Naive thymus-derived CD4-positive, alpha-beta T cell (primary cell): ENCODE data around the gene GJC1. TPM values are rescaled to one million over a fixed set of nuclear protein-coding genes. Genes with fewer than 3 reads are reported as not detected.
A peak's percentile ranks its signal among the peaks of the same experiment; 100 is the strongest.

Source experiments
- ATAC-seq: fragments of 150-1000 bp; cut with Tn5 transposase; 2 replicates; pipeline ENCODE4 v1.10.0; 2021; ENCODE audit warnings: mild to moderate bottlenecking, moderate library complexity
- CTCF ChIA-PET: fragments of 350-600 bp; sonication (Branson Sonifier 250); formaldehyde crosslinking; loops from one replicate; lab custom pipeline; 2021; ENCODE audit warnings: antibody characterized with exemption; lab: Charles Lee
- POLR2A ChIA-PET: fragments of 350-600 bp; sonication (Branson Sonifier 250); formaldehyde crosslinking; loops from one replicate; lab custom pipeline; 2021; ENCODE audit warnings: antibody characterized with exemption, inconsistent platforms; lab: Charles Lee
- DNase-seq, 9 donors: peaks; one replicate each; pipeline versions ENCODE4 v3.0.0 to v3.0.0-alpha.2; 2020 to 2022; ENCODE audit warnings: mixed read lengths in 1 of 9
- H3K27ac ChIP-seq: one replicate; pipeline ENCODE4 v1.7.0; 2013; ENCODE audit warnings: mild to moderate bottlenecking, low read depth, low read length, moderate library complexity
- H3K27me3 ChIP-seq, 2 donors: one replicate each; pipeline ENCODE4 v1.7.0; 2013; ENCODE audit warnings: low read length in 2 of 2, mild to moderate bottlenecking in 2 of 2, moderate library complexity in 2 of 2; ENCODE audit not compliant: control insufficient read depth in 2 of 2, insufficient read depth in 2 of 2
- H3K36me3 ChIP-seq, 3 experiments: 1 replicate in 2 of 3; 2 replicates in 1 of 3; pipeline ENCODE4 v1.7.0; 2013; ENCODE audit warnings: low read length in 3 of 3, mild to moderate bottlenecking in 3 of 3, moderate library complexity in 1 of 3; ENCODE audit not compliant: insufficient read depth in 3 of 3, control insufficient read depth in 2 of 3
- H3K4me1 ChIP-seq, 2 donors: one replicate each; pipeline ENCODE4 v1.7.0; 2013; ENCODE audit warnings: low read length in 2 of 2, mild to moderate bottlenecking in 2 of 2, moderate library complexity in 1 of 2; ENCODE audit not compliant: control insufficient read depth in 2 of 2, insufficient read depth in 2 of 2
- H3K4me3 ChIP-seq: 2 replicates; pipeline ENCODE4 v1.7.0; 2013; ENCODE audit warnings: mild to moderate bottlenecking, low read length
- H3K9me3 ChIP-seq, 3 experiments: 1 replicate in 2 of 3; 2 replicates in 1 of 3; pipeline ENCODE4 v1.7.0; 2013; ENCODE audit warnings: low read length in 3 of 3; ENCODE audit not compliant: control insufficient read depth in 2 of 3
- H3K27ac Mint-ChIP-seq, 9 donors: one replicate each; pipeline ENCODE4 v1.8.0; 2020 to 2022; ENCODE audit warnings: mixed read lengths in 9 of 9, mild to moderate bottlenecking in 8 of 9, moderate library complexity in 5 of 9, inconsistent platforms in 2 of 9
- H3K27me3 Mint-ChIP-seq, 5 donors: one replicate each; pipeline ENCODE4 v1.8.0; 2021 to 2022; ENCODE audit warnings: mixed read lengths in 5 of 5, mild to moderate bottlenecking in 1 of 5
- H3K36me3 Mint-ChIP-seq, 5 donors: one replicate each; pipeline ENCODE4 v1.8.0; 2020 to 2022; ENCODE audit warnings: mixed read lengths in 5 of 5, mild to moderate bottlenecking in 3 of 5, inconsistent platforms in 1 of 5
- H3K4me1 Mint-ChIP-seq, 7 donors: one replicate each; pipeline ENCODE4 v1.8.0; 2020 to 2022; ENCODE audit warnings: mixed read lengths in 7 of 7, mild to moderate bottlenecking in 3 of 7, inconsistent platforms in 1 of 7
- H3K4me3 Mint-ChIP-seq, 10 donors: one replicate each; pipeline ENCODE4 v1.8.0; 2020 to 2022; ENCODE audit warnings: mild to moderate bottlenecking in 10 of 10, mixed read lengths in 10 of 10, moderate library complexity in 6 of 10, inconsistent platforms in 2 of 10
- H3K9me3 Mint-ChIP-seq, 11 donors: one replicate each; pipeline ENCODE4 v1.8.0; 2020 to 2022; ENCODE audit warnings: mixed read lengths in 11 of 11, mild to moderate bottlenecking in 4 of 11, inconsistent platforms in 1 of 11, moderate library complexity in 1 of 11
- intact Hi-C, 2 donors: fragments of 100-400 bp; cut with micrococcal nuclease; formaldehyde crosslinking; loops; one replicate each; pipeline ENCODE4 v1.15.1; 2023
- polyA plus RNA-seq, 2 donors: library from polyadenylated mRNA; unstranded; fragments of 300-500 nt; fragmentation: Illumina TruSeq; gene quantifications; one replicate each; pipeline ENCODE4 v1.2.3, GENCODE V29; 2021
- total RNA-seq, 6 experiments: library from RNA in 5 of 6; stranded (reverse) in 5 of 6; gene quantifications; 1 replicate in 5 of 6; 2 replicates in 1 of 6; pipeline ENCODE4 v1.2.3 and lab custom pipeline; 2021 to 2026

GJC1 gene
- total and polyA plus RNA-seq, 7 experiments from 2014 or later = 0.20 to 1.4 TPM; not detected in 5

GRCh38 chr17:44848961-44849489 is 18.9 kb upstream of the GJC1 start:
- ATAC-seq (no peak), DNase-seq (no peak)
- Mint-ChIP-seq H3K4me1 (peaks cover 0 to 2% (median 0%) of the 10 kb centered on the region in 7 donors), H3K9me3 (no peaks in the 10 kb centered on the region), H3K27ac (peak overlapping the region in 1 of 9 donors; percentile 38), H3K36me3 (peaks cover 7 to 25% (median 15%) of the 10 kb centered on the region in 5 donors), H3K4me3 (no peak overlapping the region), H3K27me3 (no peaks in the 10 kb centered on the region)
- ChIA-PET POLR2A (interaction anchor here (1.1 kb wide), 1 partner anchor 13 kb away, joined by 3 read pairs; no protein-coding TSS in a partner anchor), CTCF (no interaction called here)
- Histone ChIP-seq H3K4me3 (no peak overlapping the region), H3K9me3 (no peaks in the 10 kb centered on the region), H3K27ac (no peak overlapping the region), H3K27me3 (no peaks in the 10 kb centered on the region), H3K36me3 (peaks cover 0 to 40% (median 0%) of the 10 kb centered on the region in 3 experiments), H3K4me1 (no peaks in the 10 kb centered on the region)
- intact Hi-C loops = no loop called here

GRCh38 chr17:44848257-44848795 is 18.2 kb upstream of the GJC1 start:
- DNase-seq (no peak), ATAC-seq (no peak)
- intact Hi-C loops = no loop called here
- Histone ChIP-seq H3K27ac (no peak overlapping the region), H3K4me3 (no peak overlapping the region), H3K4me1 (no peaks in the 10 kb centered on the region), H3K36me3 (peaks cover 0 to 33% (median 0%) of the 10 kb centered on the region in 3 experiments), H3K9me3 (no peaks in the 10 kb centered on the region), H3K27me3 (no peaks in the 10 kb centered on the region)
- no peaks in the 10 kb centered on the region for H3K9me3 Mint-ChIP-seq
- H3K4me3 Mint-ChIP-seq = no peak overlapping the region
- H3K27ac Mint-ChIP-seq = peak overlapping the region in 7 of 9 donors; percentile 32 to 77 (median 43)
- H3K36me3 Mint-ChIP-seq = peaks cover under 1 to 21% (median 10%) of the 10 kb centered on the region in 5 donors
- H3K4me1 Mint-ChIP-seq = peaks cover 0 to 2% (median 0%) of the 10 kb centered on the region in 7 donors
- no peaks in the 10 kb centered on the region for H3K27me3 Mint-ChIP-seq
- ChIA-PET POLR2A (interaction anchor here (0.6 to 1.1 kb wide), 2 partner anchors 14 to 65 kb away, joined by 3 to 4 read pairs; no protein-coding TSS in a partner anchor), CTCF (no interaction called here)

- peak within 1 kb of the TSS in 7 of 9 donors; percentile 33 to 77 (median 43) for H3K27ac Mint-ChIP-seq
- no peak for DNase-seq
- H3K27ac ChIP-seq = no peak within 1 kb of the TSS
- H3K4me3 ChIP-seq = no peak within 1 kb of the TSS
- ChIA-PET CTCF (interaction anchor here (0.6 to 1.1 kb wide), 2 partner anchors 11 to 55 kb away, joined by 5 to 7 read pairs; no protein-coding TSS in a partner anchor), POLR2A (interaction anchor here (0.6 to 0.7 kb wide), 2 partner anchors 22 to 64 kb away, joined by 3 to 4 read pairs; no protein-coding TSS in a partner anchor)
- H3K27me3 ChIP-seq = no peaks in the 10 kb centered on the region
- no peaks in the 10 kb centered on the region for H3K4me1 ChIP-seq
- no peak for ATAC-seq
- no peaks in the 10 kb centered on the region for H3K9me3 ChIP-seq
- H3K4me1 Mint-ChIP-seq = peaks cover 0 to 2% (median 0%) of the 10 kb centered on the region in 7 donors
- peaks cover 0 to 25% (median 0%) of the 10 kb centered on the region in 3 experiments for H3K36me3 ChIP-seq
- H3K36me3 Mint-ChIP-seq = peaks cover 0 to 20% (median 10%) of the 10 kb centered on the region in 5 donors
- H3K27me3 Mint-ChIP-seq = no peaks in the 10 kb centered on the region
- H3K9me3 Mint-ChIP-seq = no peaks in the 10 kb centered on the region
- no peak within 1 kb of the TSS for H3K4me3 Mint-ChIP-seq
- intact Hi-C loops = no loop called here
Observed at GRCh38 chr17:44847586-44847985, 17.5 kb upstream of the GJC1 start, which contains the start of gene HIGD1B. Gene HIGD1B (plus strand): TSS chr17:44847883. CDS start chr17:44848153, 270 bp downstream.

GRCh38 chr17:44846206-44846605 is 16.1 kb upstream of the GJC1 start:
- Mint-ChIP-seq H3K36me3 (peaks cover 0 to 11% (median 9%) of the 10 kb centered on the region in 5 donors), H3K27me3 (no peaks in the 10 kb centered on the region), H3K4me3 (no peak overlapping the region), H3K27ac (peak overlapping the region in 3 of 9 donors; percentile 31 to 57 (median 41)), H3K4me1 (peaks cover 0 to 2% (median 0%) of the 10 kb centered on the region in 7 donors), H3K9me3 (no peaks in the 10 kb centered on the region)
- H3K27me3 ChIP-seq = no peaks in the 10 kb centered on the region
- ChIA-PET POLR2A (no interaction called here), CTCF (interaction anchor here (1.4 kb wide), 1 partner anchor 66 kb away, joined by 3 read pairs; no protein-coding TSS in a partner anchor)
- intact Hi-C loops = no loop called here
- ATAC-seq (no peak), DNase-seq (no peak)
- H3K27ac ChIP-seq = no peak overlapping the region
- H3K9me3 ChIP-seq = no peaks in the 10 kb centered on the region
- H3K36me3 ChIP-seq = peaks cover 0 to 14% (median 0%) of the 10 kb centered on the region in 3 experiments
- no peak overlapping the region for H3K4me3 ChIP-seq
- H3K4me1 ChIP-seq = no peaks in the 10 kb centered on the region

- no peaks in the 10 kb centered on the region for H3K27me3 ChIP-seq
- no peaks in the 10 kb centered on the region for H3K4me1 ChIP-seq
- H3K36me3 ChIP-seq = no peaks in the 10 kb centered on the region
- H3K4me3 ChIP-seq = no peak overlapping the region
- H3K27ac ChIP-seq = no peak overlapping the region
- H3K9me3 ChIP-seq = no peaks in the 10 kb centered on the region
- Mint-ChIP-seq H3K36me3 (no peaks in the 10 kb centered on the region), H3K9me3 (no peaks in the 10 kb centered on the region), H3K27ac (no peak overlapping the region), H3K4me3 (no peak overlapping the region), H3K27me3 (no peaks in the 10 kb centered on the region), H3K4me1 (peaks cover 0 to 2% (median 0%) of the 10 kb centered on the region in 7 donors)
- ChIA-PET CTCF (no interaction called here), POLR2A (no interaction called here)
- DNase-seq (no peak), ATAC-seq (no peak)
- intact Hi-C loops = no loop called here
Observed at GRCh38 chr17:44844390-44844830, 14.3 kb upstream of the GJC1 start.

- H3K9me3 Mint-ChIP-seq = no peaks in the 10 kb centered on the region
- ChIA-PET POLR2A (no interaction called here), CTCF (no interaction called here)
- Histone ChIP-seq H3K4me1 (no peaks in the 10 kb centered on the region), H3K4me3 (no peak overlapping the region), H3K27ac (no peak overlapping the region), H3K9me3 (no peaks in the 10 kb centered on the region), H3K36me3 (no peaks in the 10 kb centered on the region), H3K27me3 (no peaks in the 10 kb centered on the region)
- H3K4me3 Mint-ChIP-seq = no peak overlapping the region
- H3K27ac Mint-ChIP-seq = peak overlapping the region in 1 of 9 donors; percentile 5
- intact Hi-C loops = no loop called here
- no peaks in the 10 kb centered on the region for H3K36me3 Mint-ChIP-seq
- DNase-seq (no peak), ATAC-seq (no peak)
- H3K27me3 Mint-ChIP-seq = no peaks in the 10 kb centered on the region
- no peaks in the 10 kb centered on the region for H3K4me1 Mint-ChIP-seq
Observed at GRCh38 chr17:44842748-44843147, 12.7 kb upstream of the GJC1 start.
